HG02970 (cell line): Measurements from ENCODE around the gene ZNF470.
A peak's percentile ranks its signal among the peaks of the same experiment; 100 is the strongest.

Experiments
- ATAC-seq: cut with Tn5 transposase; IDR thresholded peaks from one replicate; pipeline ENCODE4 v1.9.1; 2021; ENCODE audit warnings: mild to moderate bottlenecking, moderate library complexity, moderate number of reproducible peaks; ENCODE audit not compliant: unreplicated experiment, low FRiP score

ZNF470 gene

GRCh38 chr19:56567274-56568120 is at the start of gene ZNF470:
Gene ZNF470 (plus strand): TSS chr19:56567468. CDS start chr19:56570312, 2,844 bp downstream.
- peak; percentile 97 for ATAC-seq

GRCh38 chr19:56525214-56525860 is 41.9 kb upstream of the ZNF470 start:
- no peak for ATAC-seq

- no peak for ATAC-seq
Observed at GRCh38 chr19:56537442-56537841, 29.8 kb upstream of the ZNF470 start.

- ATAC-seq, result peak; percentile 89
Observed at GRCh38 chr19:56538254-56538760, 29.0 kb upstream of the ZNF470 start.

GRCh38 chr19:56538761-56539263 is 28.5 kb upstream of the ZNF470 start, which contains the start of gene ZFP28:
Gene ZFP28 (plus strand): TSS chr19:56538948. CDS start chr19:56539019, 71 bp downstream.
- peak; percentile 35 for ATAC-seq

GRCh38 chr19:56543776-56544175 is 23.5 kb upstream of the ZNF470 start:
- ATAC-seq, result no peak

GRCh38 chr19:56547535-56547934 is 19.7 kb upstream of the ZNF470 start:
- no peak for ATAC-seq

GRCh38 chr19:56554272-56554869 is 12.9 kb upstream of the ZNF470 start:
- ATAC-seq, result no peak

GRCh38 chr19:56562766-56563165 is 4.5 kb upstream of the ZNF470 start:
- no peak for ATAC-seq

GRCh38 chr19:56566904-56567273 is 379 bp upstream of the ZNF470 start:
- ATAC-seq, result peak; percentile 19

- no peak for ATAC-seq
Observed at GRCh38 chr19:56572589-56572988, 5.3 kb downstream of the ZNF470 start.

- no peak for ATAC-seq
Observed at GRCh38 chr19:56573914-56574313, 6.6 kb downstream of the ZNF470 start.

GRCh38 chr19:56577719-56578602 is 10.7 kb downstream of the ZNF470 start:
- no peak for ATAC-seq

- ATAC-seq, result no peak
Observed at GRCh38 chr19:56594446-56594782, 27.1 kb downstream of the ZNF470 start.

- peak; percentile 95 for ATAC-seq
Observed at GRCh38 chr19:56594783-56595547, 27.7 kb downstream of the ZNF470 start, which contains the start of gene ZNF71. Gene ZNF71 (plus strand): TSS chr19:56595302. CDS start chr19:56601559, 6,257 bp downstream.

- no peak for ATAC-seq
Observed at GRCh38 chr19:56595548-56595899, 28.3 kb downstream of the ZNF470 start.

- ATAC-seq, result no peak
Observed at GRCh38 chr19:56596676-56597075, 29.4 kb downstream of the ZNF470 start.

GRCh38 chr19:56597696-56598095 is 30.4 kb downstream of the ZNF470 start:
- ATAC-seq, result no peak

GRCh38 chr19:56601375-56601774 is 34.1 kb downstream of the ZNF470 start:
- ATAC-seq, result no peak
